PC-3 (cell line): ENCODE measurements around the gene HNRNPM. TPM values are rescaled to one million over a fixed set of nuclear protein-coding genes. Genes with fewer than 3 reads are reported as not detected.

ENCODE experiments used
- ATAC-seq: fragments of 200-7000 bp; cut with Tn5 transposase; 2 replicates; pipeline ENCODE4 v1.9.1; 2020; ENCODE audit warnings: mild to moderate bottlenecking, moderate library complexity
- BruUV-seq: library from RNA; stranded (reverse); fragments of 400-500 nt; replicated peaks from 2 replicates; lab custom pipeline; 2021; lab: Mats Ljungman, UMichigan
- CTCF ChIA-PET: fragments of 300-600 bp; sonication (Branson Sonifier 250); formaldehyde crosslinking; loops from one replicate; lab custom pipeline; 2022; ENCODE audit warnings: antibody characterized with exemption; lab: Charles Lee
- POLR2A ChIA-PET: fragments of 300-600 bp; sonication (Branson Sonifier 250); formaldehyde crosslinking; loops from one replicate; lab custom pipeline; 2022; ENCODE audit warnings: antibody characterized with exemption; ENCODE audit not compliant: unreplicated experiment; lab: Charles Lee
- DNase-seq: peaks from one replicate; pipeline ENCODE4 v3.0.0-alpha.2; 2015
- H2AFZ ChIP-seq: fragments of 300-600 bp; sonication (generic); 2 replicates; pipeline ENCODE4 v1.6.0; 2016; ENCODE audit warnings: antibody characterized with exemption, low read length
- H3F3A ChIP-seq: fragments of 300-600 bp; sonication (generic); one replicate; pipeline ENCODE4 v1.6.0; 2017; ENCODE audit warnings: antibody characterized with exemption, low read length, control low read depth, mild to moderate bottlenecking; ENCODE audit not compliant: unreplicated experiment
- H3K27ac ChIP-seq: fragments of 300-600 bp; sonication (generic); 2 replicates; pipeline ENCODE4 v1.5.1; 2016; ENCODE audit warnings: mild to moderate bottlenecking, low read length
- H3K27me3 ChIP-seq: fragments of 300-600 bp; sonication (generic); 2 replicates; pipeline ENCODE4 v1.6.1; 2016; ENCODE audit warnings: low read length, mixed read lengths
- H3K36me3 ChIP-seq: fragments of 300-600 bp; sonication (generic); 2 replicates; pipeline ENCODE4 v1.6.1; 2016; ENCODE audit warnings: low read depth, mixed run types, low read length, mixed read lengths
- H3K4me1 ChIP-seq: fragments of 300-600 bp; sonication (generic); 2 replicates; pipeline ENCODE4 v1.5.1; 2016; ENCODE audit warnings: low read length; ENCODE audit not compliant: insufficient read depth
- H3K4me2 ChIP-seq: fragments of 300-600 bp; sonication (generic); 2 replicates; pipeline ENCODE4 v1.6.0; 2016; ENCODE audit warnings: low read length
- H3K4me3 ChIP-seq: fragments of 300-600 bp; sonication (generic); 2 replicates; pipeline ENCODE4 v1.5.1; 2016; ENCODE audit warnings: mild to moderate bottlenecking, low read length, mixed read lengths
- H3K79me2 ChIP-seq: fragments of 300-600 bp; sonication (generic); 2 replicates; pipeline ENCODE4 v1.6.1; 2017; ENCODE audit warnings: low read length, mixed read lengths
- H3K9ac ChIP-seq: fragments of 300-600 bp; sonication (generic); 2 replicates; pipeline ENCODE4 v1.6.0; 2016; ENCODE audit warnings: mild to moderate bottlenecking, low read length
- H3K9me2 ChIP-seq: fragments of 300-600 bp; sonication (generic); replicated peaks from 2 replicates; pipeline ENCODE4 v1.6.1; 2016; ENCODE audit warnings: mixed run types, low read length, mixed read lengths
- H3K9me3 ChIP-seq: fragments of 300-600 bp; sonication (generic); 2 replicates; pipeline ENCODE4 v1.6.1; 2016; ENCODE audit warnings: low read length, mixed read lengths
- H4K20me1 ChIP-seq: fragments of 300-600 bp; sonication (generic); 2 replicates; pipeline ENCODE4 v1.6.1; 2016; ENCODE audit warnings: low read length, mixed read lengths
- CTCF ChIP-seq: fragments of 300-600 bp; sonication (generic); conservative IDR thresholded peaks from 2 replicates; pipeline ENCODE4 v1.5.1; 2017; ENCODE audit warnings: antibody characterized with exemption, low read depth, mild to moderate bottlenecking, low read length
- EZH2 ChIP-seq: fragments of 300-600 bp; sonication (generic); IDR thresholded peaks from one replicate; pipeline ENCODE4 v1.6.1; 2017; ENCODE audit warnings: antibody characterized with exemption, mild to moderate bottlenecking, low read length; ENCODE audit not compliant: unreplicated experiment
- EZH2phosphoT487 ChIP-seq: fragments of 300-600 bp; sonication (generic); IDR thresholded peaks from 2 replicates; pipeline ENCODE4 v1.6.1; 2018; ENCODE audit warnings: mild to moderate bottlenecking, antibody characterized with exemption, low read length, borderline replicate concordance
- intact Hi-C: fragments of 100-400 bp; cut with micrococcal nuclease; formaldehyde crosslinking; loops from 2 replicates; pipeline ENCODE4 v1.9.0; 2023
- total RNA-seq: library from RNA; depleted of rRNA; stranded (reverse); fragments of >200 nt; gene quantifications from 2 replicates; pipeline ENCODE4 v1.2.3, GENCODE V29; 2014

HNRNPM gene
- total RNA-seq, 1 experiment from 2014 or later: 165 TPM

- ChIA-PET CTCF (no interaction called here), POLR2A (no interaction called here)
- no peak overlapping the region for H3K4me2 ChIP-seq
- no TSS peak for BruUV-seq
- no peak overlapping the region for H3K4me3 ChIP-seq
- H3F3A ChIP-seq: no peaks in the 10 kb centered on the region
- H3K9me3 ChIP-seq: no peaks in the 10 kb centered on the region
- TF ChIP-seq EZH2phosphoT487: no peak
- no peak for TF ChIP-seq EZH2
- TF ChIP-seq CTCF: no peak
- intact Hi-C loops: no loop called here
- no peaks in the 10 kb centered on the region for H3K27me3 ChIP-seq
- DNase-seq (no peak), ATAC-seq (no peak)
- no peak overlapping the region for H2AFZ ChIP-seq
- H3K9me2 ChIP-seq: no peaks in the 10 kb centered on the region
- H3K4me1 ChIP-seq: no peaks in the 10 kb centered on the region
- H4K20me1 ChIP-seq: peaks cover 36% of the 10 kb centered on the region
- peaks cover 89% of the 10 kb centered on the region for H3K36me3 ChIP-seq
- peaks cover 69% of the 10 kb centered on the region for H3K79me2 ChIP-seq
- no peak overlapping the region for H3K27ac ChIP-seq
- H3K9ac ChIP-seq: no peak overlapping the region
Measured at GRCh38 chr19:8469613-8470368, 25.0 kb downstream of the HNRNPM start.

GRCh38 chr19:8473648-8474476 is 29.1 kb downstream of the HNRNPM start:
- Histone ChIP-seq H3K9ac (no peak overlapping the region), H2AFZ (no peak overlapping the region), H3K27me3 (no peaks in the 10 kb centered on the region), H3K9me3 (no peaks in the 10 kb centered on the region), H3K4me3 (no peak overlapping the region), H3K9me2 (no peaks in the 10 kb centered on the region), H3F3A (no peaks in the 10 kb centered on the region), H4K20me1 (peaks cover 39% of the 10 kb centered on the region), H3K36me3 (peaks cover 85% of the 10 kb centered on the region), H3K4me2 (no peak overlapping the region), H3K27ac (no peak overlapping the region), H3K4me1 (no peaks in the 10 kb centered on the region), H3K79me2 (peaks cover 73% of the 10 kb centered on the region)
- intact Hi-C loops: no loop called here
- TF ChIP-seq CTCF: no peak
- no peak for TF ChIP-seq EZH2phosphoT487
- no peak for TF ChIP-seq EZH2
- ATAC-seq (no peak), DNase-seq (no peak)
- ChIA-PET CTCF (interaction anchor here (0.6 to 0.7 kb wide), 2 partner anchors 34 to 107 kb away, joined by 9 to 13 read pairs; no protein-coding TSS in a partner anchor), POLR2A (no interaction called here)
- BruUV-seq: no TSS peak
